Suppressor macrophage (primary cell): Measurements from ENCODE around the gene DDX54.
A peak's percentile ranks its signal among the peaks of the same experiment; 100 is the strongest.

ENCODE experiments used
- DNase-seq, 4 experiments: peaks; one replicate each; pipeline ENCODE4 v3.0.0-alpha.2; 2020 to 2022
- total RNA-seq, 17 experiments: gene quantifications; one replicate each; lab custom pipeline; 2026; ENCODE audit warnings: mixed read lengths in 6 of 17, inconsistent platforms in 3 of 17; lab: John Stamatoyannopoulos, UW

Gene DDX54
- total RNA-seq, result 23.4 to 104 (median 44.2) reads per million in 17 experiments

- DNase-seq, result peak; percentile 74 to 91 (median 88)
These were observed at the start of gene DDX54, which contains the start of gene RITA1 for GRCh38 chr12:113185180-113186032. Gene DDX54 (minus strand): TSS chr12:113185478. CDS start chr12:113185451, 27 bp downstream. Gene RITA1 (plus strand): TSS chr12:113185721. CDS start chr12:113186747, 1,026 bp downstream.

- DNase-seq, result no peak
These were observed 49.2 kb upstream of the DDX54 start for GRCh38 chr12:113234483-113234882.

- no peak for DNase-seq
These were observed 48.7 kb upstream of the DDX54 start for GRCh38 chr12:113233967-113234366.

GRCh38 chr12:113232840-113233585, 47.7 kb upstream of the DDX54 start:
- DNase-seq, result peak; percentile 89 to 95 (median 92)

GRCh38 chr12:113232089-113232839, 47.0 kb upstream of the DDX54 start:
- DNase-seq, result peak in 1 of 4 experiments; percentile 65

- DNase-seq, result no peak
These were observed 46.2 kb upstream of the DDX54 start for GRCh38 chr12:113231235-113232088.

- DNase-seq, result no peak
These were observed 45.3 kb upstream of the DDX54 start for GRCh38 chr12:113230315-113231234.

GRCh38 chr12:113228394-113229028, 43.2 kb upstream of the DDX54 start:
- no peak for DNase-seq

- no peak for DNase-seq
These were observed 42.6 kb upstream of the DDX54 start for GRCh38 chr12:113227686-113228391.

GRCh38 chr12:113226696-113227568, 41.7 kb upstream of the DDX54 start:
- no peak for DNase-seq

- DNase-seq, result no peak
These were observed 39.7 kb upstream of the DDX54 start for GRCh38 chr12:113224955-113225354.

- DNase-seq, result peak; percentile 84 to 93 (median 90)
These were observed 37.7 kb upstream of the DDX54 start for GRCh38 chr12:113222730-113223531.

GRCh38 chr12:113221997-113222729, 36.9 kb upstream of the DDX54 start:
- peak in 1 of 4 experiments; percentile 40 for DNase-seq

- peak; percentile 100 for DNase-seq
These were observed 36.1 kb upstream of the DDX54 start, which contains the start of gene TPCN1 for GRCh38 chr12:113221181-113221996. Gene TPCN1 (plus strand): TSS chr12:113221464. CDS start chr12:113226853, 5,389 bp downstream.

GRCh38 chr12:113220593-113221180, 35.4 kb upstream of the DDX54 start:
- DNase-seq, result no peak
